HL-60/S4 treated with phorbol 12-myristate 13-acetate at 8.2 ng/mL for 4 days and 3 days (cell line): Measurements from ENCODE around the gene TNFSF13B.

ENCODE experiments used
- in situ Hi-C: fragments of 300-500 bp; cut with MboI; formaldehyde crosslinking; loops from 2 replicates; pipeline ENCODE4 v1.15.0; 2022; ENCODE audit warnings: low sequenced_read_pairs

Gene TNFSF13B

DNA sequence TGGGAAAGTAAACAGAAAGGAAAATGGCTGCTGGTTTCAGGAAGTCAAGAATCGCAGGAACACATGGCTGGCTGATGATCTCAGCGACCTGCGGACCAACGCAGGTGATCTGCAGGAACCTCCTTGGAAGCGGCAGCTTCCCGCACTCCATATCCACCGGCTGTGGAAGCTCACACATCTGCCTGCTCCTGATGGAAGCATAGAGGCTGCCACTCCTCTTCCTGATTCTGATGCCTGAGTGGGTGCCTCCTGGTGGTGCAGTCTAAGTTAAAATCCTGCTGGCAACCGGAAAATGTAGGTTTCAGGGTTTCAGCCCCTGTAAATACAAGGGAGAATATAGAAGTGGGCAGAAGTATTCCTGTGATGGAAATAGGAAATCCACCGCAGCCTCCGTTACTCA lies 75.5 kb downstream of the TNFSF13B start:
- in situ Hi-C loops, result no loop called here

DNA sequence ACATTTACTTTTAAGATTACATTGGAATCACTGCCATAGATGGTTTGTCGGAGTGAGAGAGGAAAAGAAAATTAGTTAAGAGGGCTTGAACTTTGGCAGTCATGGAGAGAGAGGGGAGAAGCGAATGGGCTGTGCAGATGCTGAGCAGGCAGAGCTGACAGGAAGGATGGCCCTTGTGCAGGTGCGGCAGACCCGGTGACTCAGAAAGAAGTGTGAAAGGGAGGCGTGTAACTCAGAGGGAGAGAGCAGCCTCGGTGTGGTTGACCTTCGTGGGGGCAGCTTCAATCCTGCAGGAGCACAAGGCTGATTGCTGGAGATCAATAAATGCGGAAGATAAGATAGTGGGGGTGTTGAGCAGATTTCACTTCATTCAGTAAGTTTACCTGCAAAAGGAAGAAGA lies 76.9 kb downstream of the TNFSF13B start:
- in situ Hi-C loops, result no loop called here

DNA sequence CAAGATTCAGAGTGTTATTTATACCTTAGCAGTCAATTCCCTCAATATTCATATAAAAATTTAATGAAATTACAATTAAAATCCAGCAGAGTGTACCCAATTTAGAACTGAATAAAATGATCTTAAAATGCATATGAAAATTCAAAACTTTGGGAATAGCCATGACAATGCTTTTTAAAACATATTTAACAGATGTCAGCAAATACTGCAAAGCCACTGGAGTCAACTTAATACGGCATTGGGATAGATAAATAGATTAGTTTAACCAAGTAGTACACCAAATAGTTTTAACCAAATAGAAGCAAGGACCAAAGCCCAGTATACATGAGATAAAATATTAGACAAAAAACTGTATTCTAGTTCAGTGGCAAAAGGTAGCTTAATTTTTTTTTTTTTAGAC lies 79.8 kb downstream of the TNFSF13B start:
- in situ Hi-C loops, result no loop called here

DNA sequence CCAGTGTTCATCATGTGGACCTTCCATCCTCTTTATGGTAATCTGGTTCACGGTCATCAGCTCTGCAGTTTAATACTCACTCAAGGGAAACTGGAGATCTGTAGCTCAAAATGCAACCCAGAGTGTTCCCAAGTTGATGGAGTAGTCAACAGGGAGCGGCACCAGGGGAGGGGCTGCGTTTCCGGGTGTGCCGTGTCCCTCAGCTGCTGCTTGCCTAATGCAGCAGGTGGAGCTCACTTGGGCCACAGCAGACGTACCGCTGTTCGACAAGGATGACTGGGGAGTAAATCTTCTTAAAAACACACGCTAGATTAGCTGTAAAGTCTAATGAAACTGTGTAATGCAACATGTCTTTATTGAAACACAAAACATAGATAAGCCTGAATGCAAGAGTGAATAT lies 81.1 kb downstream of the TNFSF13B start:
- in situ Hi-C loops, result no loop called here

DNA sequence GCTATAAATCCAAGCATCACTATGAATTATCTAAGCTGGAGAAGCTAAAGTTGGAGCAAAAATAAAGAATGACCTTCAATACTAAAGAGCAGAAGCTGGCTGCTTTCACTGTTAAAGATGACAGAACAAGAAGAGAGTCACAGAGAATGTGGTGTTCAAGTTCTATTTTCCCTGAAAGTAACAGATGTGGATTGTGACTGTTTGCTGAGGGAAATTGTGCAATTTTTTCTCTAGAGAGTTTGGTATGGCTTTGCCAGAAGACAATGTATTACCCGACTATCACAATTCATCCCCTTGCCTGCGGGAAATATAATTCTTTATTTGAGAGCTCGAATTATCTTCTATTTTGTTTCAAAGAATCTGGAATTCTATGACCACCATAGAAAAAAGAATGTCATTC lies 83.1 kb downstream of the TNFSF13B start:
- in situ Hi-C loops, result no loop called here

DNA sequence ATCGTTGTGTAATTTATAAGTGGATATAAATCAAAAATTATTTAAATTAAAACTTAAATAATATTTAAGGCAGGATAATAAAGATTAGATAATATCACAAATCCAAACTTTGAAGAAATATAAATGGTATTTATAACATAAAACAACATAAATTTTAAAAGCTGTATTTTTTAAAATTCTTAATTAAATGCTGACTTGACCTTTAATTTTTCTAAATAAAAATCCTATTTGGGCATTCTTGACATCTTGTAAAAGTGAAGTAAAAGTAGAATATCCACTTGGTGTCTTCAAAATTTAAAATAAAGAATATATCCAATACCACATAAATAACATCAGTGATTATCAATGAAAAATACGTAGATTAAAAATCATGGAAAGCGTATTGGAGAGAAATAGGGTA lies 87.7 kb downstream of the TNFSF13B start:
- in situ Hi-C loops, result no loop called here
